C1 segment of cervical spinal cord (tissue), 14 donors: ENCODE measurements around the gene DGKG.

Experiments used
- DNase-seq, 14 donors: peaks; one replicate each; lab custom pipeline; 2025; lab: John Stamatoyannopoulos, UW

Gene DGKG

DNA sequence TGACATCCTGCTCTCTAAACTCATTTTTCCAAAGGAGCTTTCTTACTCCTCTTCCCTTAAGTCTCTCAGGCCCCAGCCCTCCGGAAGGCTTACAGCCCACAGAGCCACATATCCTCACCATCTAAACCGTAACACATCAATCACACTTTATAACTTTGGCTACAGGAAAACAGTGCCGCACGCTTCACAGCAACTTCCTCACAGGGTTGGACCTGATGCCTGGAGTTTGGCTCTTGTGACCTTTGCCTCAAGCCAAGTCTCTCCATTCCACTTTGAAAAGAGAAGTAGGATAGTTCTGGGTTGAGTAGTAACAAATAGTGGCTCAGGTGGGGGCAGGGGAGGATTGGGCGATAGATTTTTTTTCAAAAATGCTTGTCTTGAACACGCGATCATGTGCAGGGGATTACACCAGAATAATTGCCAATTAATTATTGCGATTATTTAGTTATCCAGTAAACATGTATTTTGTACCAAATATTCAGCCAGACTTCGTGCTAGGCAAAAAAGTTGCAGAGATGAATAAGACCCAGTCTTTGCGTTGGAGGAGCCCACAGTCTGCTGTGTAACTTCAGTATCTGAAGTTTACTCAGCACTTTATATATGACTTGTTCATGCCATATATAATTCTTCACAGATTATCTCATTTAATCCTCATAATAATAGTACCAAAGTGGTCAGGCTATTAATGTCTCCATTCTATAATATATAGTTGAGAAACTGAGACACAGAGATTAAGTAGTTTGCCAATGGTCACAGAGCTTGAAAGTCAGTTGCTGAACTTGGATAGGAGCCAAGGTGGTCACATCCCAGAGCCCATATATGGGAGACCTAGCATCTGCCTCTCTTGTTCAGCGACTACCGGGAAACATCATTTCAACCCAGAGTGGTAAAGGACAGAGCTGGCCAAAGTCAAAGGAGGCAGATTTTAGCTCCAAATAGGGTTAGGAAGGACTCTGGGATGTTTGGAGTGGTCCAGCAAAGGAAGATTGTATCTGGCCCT is 250.8 kb downstream of the DGKG start:
- peak in 4 of 14 donors; percentile 12 to 20 (median 18) for DNase-seq

- peak in 3 of 14 donors; percentile 5 to 29 (median 27) for DNase-seq
Observed at GRCh38 chr3:186109897-186110803, 251.9 kb downstream of the DGKG start.

GRCh38 chr3:186108941-186109865 is 252.8 kb downstream of the DGKG start, which contains the start of gene ETV5:
Gene ETV5, minus strand, starts transcription at chr3:186109089. Its CDS starts 3,221 bp downstream, at chr3:186105868.
- peak; percentile 80 to 100 (median 98) for DNase-seq

GRCh38 chr3:186108106-186108940 is 253.7 kb downstream of the DGKG start:
- DNase-seq, result peak in 4 of 14 donors; percentile 42 to 74 (median 62)

- DNase-seq, result peak in 12 of 14 donors; percentile 16 to 56 (median 48)
Observed at GRCh38 chr3:186107215-186108105, 254.6 kb downstream of the DGKG start.

DNA sequence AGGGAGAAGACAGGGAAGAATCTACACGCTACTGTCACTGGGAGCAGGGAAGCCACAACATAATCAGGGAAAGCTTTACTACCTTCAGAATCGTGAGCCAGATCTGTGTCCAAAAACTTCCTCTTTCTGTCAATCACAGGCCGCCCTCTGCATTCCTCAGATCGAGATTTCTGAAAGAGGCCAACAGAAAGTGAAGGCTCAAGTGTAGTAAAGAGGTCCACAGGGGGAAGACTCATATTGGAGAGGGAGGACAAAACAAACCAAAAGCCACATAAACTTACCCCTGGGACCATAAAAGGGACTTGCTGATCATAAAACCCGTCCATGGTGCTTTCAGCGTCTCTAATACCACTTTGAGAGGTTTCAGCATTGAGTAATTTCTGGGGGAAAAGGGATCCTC is 256.5 kb downstream of the DGKG start:
- DNase-seq, result no peak

DNA sequence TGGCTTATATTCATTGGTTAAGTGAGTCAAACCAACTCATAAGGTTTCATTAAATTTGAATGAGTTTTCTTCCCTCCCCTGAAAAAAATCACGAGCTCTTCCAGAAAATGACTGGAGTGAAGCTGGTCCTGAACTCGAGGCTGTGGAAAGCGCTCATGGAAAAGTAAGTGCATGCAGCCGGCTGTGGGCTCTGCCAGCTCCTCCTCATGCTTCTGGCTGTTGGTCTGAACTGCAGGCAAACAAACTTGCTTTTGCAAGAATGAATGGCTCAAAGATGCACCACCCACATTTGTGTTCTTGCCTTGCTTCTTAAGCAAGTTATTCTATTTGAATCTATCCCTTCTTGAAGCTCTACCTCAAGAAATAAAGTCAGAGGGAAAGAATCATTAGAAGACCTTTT is 259.3 kb downstream of the DGKG start:
- DNase-seq, result no peak

- DNase-seq, result no peak
Observed at GRCh38 chr3:186100398-186100797, 261.6 kb downstream of the DGKG start.

DNA sequence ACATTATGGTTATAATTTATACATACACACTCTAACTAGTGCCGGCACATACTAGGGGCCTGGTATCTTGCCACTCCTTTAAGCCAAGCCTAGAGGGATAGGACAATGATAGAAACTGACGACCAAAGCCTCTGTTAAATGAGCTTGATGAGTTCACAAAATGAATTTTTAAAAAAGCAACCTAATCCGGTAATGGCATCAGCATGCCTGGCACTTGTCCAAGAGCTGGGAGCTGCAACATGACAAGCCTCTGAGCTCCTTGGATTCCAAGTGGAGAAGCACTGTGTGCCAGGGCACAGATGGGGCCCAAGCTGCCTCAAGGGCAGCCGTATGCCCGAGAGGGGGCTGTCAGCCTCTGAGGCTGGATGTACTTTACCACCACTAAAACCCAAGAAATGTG is 262.9 kb downstream of the DGKG start:
- DNase-seq, result peak in 4 of 14 donors; percentile 4 to 88 (median 30)

DNA sequence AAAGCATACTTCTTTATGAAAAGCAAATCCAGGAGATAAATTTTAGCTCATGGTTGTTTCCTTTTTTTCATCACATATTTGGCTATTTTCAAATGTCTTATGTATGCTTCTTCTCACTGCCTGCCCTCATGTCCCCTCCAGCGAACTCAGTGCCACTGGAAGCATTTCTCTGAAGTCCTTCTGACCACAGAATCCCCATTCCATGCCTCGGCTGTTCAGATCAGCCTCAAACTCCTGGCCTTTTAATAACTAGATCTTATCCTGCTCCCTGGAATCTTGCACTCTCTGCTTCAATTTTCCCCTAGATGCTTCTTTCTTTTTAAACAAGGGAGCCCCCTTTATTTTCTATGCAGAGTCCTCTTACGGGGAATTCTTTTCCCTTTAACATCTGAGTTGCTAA is 263.3 kb downstream of the DGKG start:
- no peak for DNase-seq

- peak; percentile 17 to 86 (median 80) for DNase-seq
Observed at GRCh38 chr3:186097663-186098451, 264.2 kb downstream of the DGKG start.

DNA sequence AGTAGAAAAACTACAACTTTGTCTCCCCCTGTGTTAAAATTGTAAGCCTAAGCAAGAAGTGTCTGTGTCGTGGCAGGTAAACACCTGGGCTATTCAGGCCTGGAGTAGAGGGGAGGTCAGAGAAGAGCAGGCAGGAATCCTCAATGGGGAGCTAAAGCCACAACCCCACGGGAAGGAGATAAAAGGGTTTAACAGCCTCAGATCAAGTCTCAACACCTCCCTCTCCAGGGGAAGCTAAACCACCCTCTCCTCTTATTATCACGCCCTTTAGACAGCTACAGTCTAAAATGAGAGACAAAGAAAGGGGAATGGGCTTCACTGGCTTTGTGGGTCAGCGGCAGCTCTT is 264.7 kb downstream of the DGKG start:
- DNase-seq, result no peak
